Duodenal mucosa (tissue), 2 donors: Measurements from ENCODE around the gene DDHD1.
"Not testable (repeated sequence)": the region's sequence is repeated elsewhere in the genome, so short reads cannot be mapped to it uniquely, and the experiment has no call there.

Experiments
- H3K27ac ChIP-seq: one replicate; pipeline ENCODE4 v1.7.0; 2013; ENCODE audit warnings: low read depth, low read length
- H3K27me3 ChIP-seq, 2 donors: one replicate each; pipeline ENCODE4 v1.7.0; 2013; ENCODE audit warnings: low read length in 2 of 2, control low read depth in 1 of 2; ENCODE audit not compliant: insufficient read depth in 2 of 2, control insufficient read depth in 1 of 2
- H3K36me3 ChIP-seq, 2 donors: one replicate each; pipeline ENCODE4 v1.7.0; 2013; ENCODE audit warnings: low read length in 2 of 2, control low read depth in 1 of 2; ENCODE audit not compliant: insufficient read depth in 2 of 2, control insufficient read depth in 1 of 2
- H3K4me1 ChIP-seq, 2 donors: one replicate each; pipeline ENCODE4 v1.7.0; 2013; ENCODE audit warnings: low read length in 2 of 2, control low read depth in 1 of 2; ENCODE audit not compliant: insufficient read depth in 2 of 2, control insufficient read depth in 1 of 2
- H3K4me3 ChIP-seq, 2 donors: one replicate each; pipeline ENCODE4 v1.7.0; 2013; ENCODE audit warnings: low read length in 2 of 2, low read depth in 1 of 2
- H3K9ac ChIP-seq, 2 donors: one replicate each; pipeline ENCODE4 v1.7.0; 2013; ENCODE audit warnings: low read length in 2 of 2, low read depth in 1 of 2
- H3K9me3 ChIP-seq, 2 donors: one replicate each; pipeline ENCODE4 v1.7.0; 2013; ENCODE audit warnings: low read length in 2 of 2, control low read depth in 1 of 2; ENCODE audit not compliant: control insufficient read depth in 1 of 2

Gene DDHD1

GRCh38 chr14:53130491-53130890 is 22.6 kb downstream of the DDHD1 start:
- H3K4me1 ChIP-seq, H3K36me3 ChIP-seq, H3K4me3 ChIP-seq, H3K9ac ChIP-seq, H3K27ac ChIP-seq, H3K9me3 ChIP-seq, H3K27me3 ChIP-seq: not testable (repeated sequence)

GRCh38 chr14:53128303-53129028 is 24.7 kb downstream of the DDHD1 start:
- H3K9ac ChIP-seq = no peak overlapping the region
- H3K4me3 ChIP-seq = no peak overlapping the region
- no peaks in the 10 kb centered on the region for H3K36me3 ChIP-seq
- H3K27me3 ChIP-seq = no peaks in the 10 kb centered on the region
- no peak overlapping the region for H3K27ac ChIP-seq
- no peaks in the 10 kb centered on the region for H3K4me1 ChIP-seq
- H3K9me3 ChIP-seq = no peaks in the 10 kb centered on the region

GRCh38 chr14:53127832-53128231 is 25.3 kb downstream of the DDHD1 start:
- Histone ChIP-seq H3K9ac (no peak overlapping the region), H3K27me3 (no peaks in the 10 kb centered on the region), H3K9me3 (no peaks in the 10 kb centered on the region), H3K4me3 (no peak overlapping the region), H3K27ac (no peak overlapping the region), H3K4me1 (no peaks in the 10 kb centered on the region), H3K36me3 (no peaks in the 10 kb centered on the region)

- no peaks in the 10 kb centered on the region for H3K4me1 ChIP-seq
- no peaks in the 10 kb centered on the region for H3K36me3 ChIP-seq
- H3K27me3 ChIP-seq = no peaks in the 10 kb centered on the region
- H3K4me3 ChIP-seq = no peak overlapping the region
- H3K9me3 ChIP-seq = no peaks in the 10 kb centered on the region
- no peak overlapping the region for H3K27ac ChIP-seq
- H3K9ac ChIP-seq = peak overlapping the region in 1 of 2 donors; percentile 42
Observed at GRCh38 chr14:53127151-53127550, 26.0 kb downstream of the DDHD1 start.

GRCh38 chr14:53126731-53127130 is 26.4 kb downstream of the DDHD1 start:
- no peak overlapping the region for H3K27ac ChIP-seq
- H3K4me3 ChIP-seq = peak overlapping the region in 1 of 2 donors; percentile 0
- peak overlapping the region in 1 of 2 donors; percentile 42 for H3K9ac ChIP-seq
- no peaks in the 10 kb centered on the region for H3K4me1 ChIP-seq
- H3K36me3 ChIP-seq = no peaks in the 10 kb centered on the region
- H3K27me3 ChIP-seq = no peaks in the 10 kb centered on the region
- no peaks in the 10 kb centered on the region for H3K9me3 ChIP-seq

- no peak overlapping the region for H3K9ac ChIP-seq
- H3K36me3 ChIP-seq = no peaks in the 10 kb centered on the region
Observed at GRCh38 chr14:53124786-53125185, 28.3 kb downstream of the DDHD1 start.

GRCh38 chr14:53121419-53121818 is 31.7 kb downstream of the DDHD1 start:
- not testable (repeated sequence) for H3K27ac ChIP-seq, H3K4me1 ChIP-seq, H3K9me3 ChIP-seq, H3K36me3 ChIP-seq, H3K4me3 ChIP-seq, H3K9ac ChIP-seq, H3K27me3 ChIP-seq

More at GRCh38 chr14:53124786-53125185, 28.3 kb downstream of the DDHD1 start:
- Histone ChIP-seq H3K27ac (no peak overlapping the region), H3K4me1 (no peaks in the 10 kb centered on the region), H3K27me3 (no peaks in the 10 kb centered on the region), H3K9me3 (peaks cover 0 to 3% of the 10 kb centered on the region in 2 donors), H3K4me3 (no peak overlapping the region)

- not testable (repeated sequence) for H3K9ac ChIP-seq, H3K4me3 ChIP-seq, H3K9me3 ChIP-seq, H3K27me3 ChIP-seq, H3K36me3 ChIP-seq, H3K27ac ChIP-seq, H3K4me1 ChIP-seq
Observed at GRCh38 chr14:53117479-53117878, 35.6 kb downstream of the DDHD1 start.

GRCh38 chr14:53113989-53114388 is 39.1 kb downstream of the DDHD1 start:
- Histone ChIP-seq H3K36me3 (no peaks in the 10 kb centered on the region), H3K9ac (no peak overlapping the region), H3K4me1 (peaks cover 5 to 9% of the 10 kb centered on the region in 2 donors), H3K9me3 (peaks cover 0 to 3% of the 10 kb centered on the region in 2 donors), H3K27ac (no peak overlapping the region), H3K27me3 (no peaks in the 10 kb centered on the region), H3K4me3 (no peak overlapping the region)

- no peak overlapping the region for H3K4me3 ChIP-seq
- no peak overlapping the region for H3K27ac ChIP-seq
- peaks cover 5 to 9% of the 10 kb centered on the region in 2 donors for H3K4me1 ChIP-seq
- H3K9ac ChIP-seq = no peak overlapping the region
- H3K9me3 ChIP-seq = peaks cover 0 to 3% of the 10 kb centered on the region in 2 donors
- H3K36me3 ChIP-seq = no peaks in the 10 kb centered on the region
- H3K27me3 ChIP-seq = no peaks in the 10 kb centered on the region
Observed at GRCh38 chr14:53110096-53110495, 43.0 kb downstream of the DDHD1 start.
